Left lung (tissue), 10 donors: Measurements from ENCODE around the gene NTRK1. TPM values are rescaled to one million over a fixed set of nuclear protein-coding genes. Genes with fewer than 3 reads are reported as not detected.

Experiments used
- ATAC-seq: fragments of 200-7000 bp; cut with Tn5 transposase; one replicate; pipeline ENCODE4 v1.9.1; 2020; ENCODE audit warnings: moderate library complexity
- DNase-seq, 4 donors: peaks; one replicate each; pipeline ENCODE4 v3.0.0-alpha.2; 2013 to 2020
- H3K27ac ChIP-seq, 2 donors: fragments of 200-600 bp; sonication (generic) in 1 of 2; one replicate each; pipeline versions ENCODE4 v1.5.0 to v1.8.0; 2020 to 2021
- H3K27me3 ChIP-seq, 2 donors: fragments of 200-600 bp; sonication (generic) in 1 of 2; one replicate each; pipeline versions ENCODE4 v1.5.0 to v1.8.0; 2020 to 2021
- H3K36me3 ChIP-seq, 2 donors: fragments of 200-600 bp; sonication (generic) in 1 of 2; one replicate each; pipeline versions ENCODE4 v1.5.0 to v1.8.0; 2020 to 2021
- H3K4me1 ChIP-seq, 2 donors: fragments of 200-600 bp; one replicate each; pipeline ENCODE4 v1.8.0; 2021
- H3K4me3 ChIP-seq, 2 donors: fragments of 200-600 bp; sonication (generic) in 1 of 2; one replicate each; pipeline versions ENCODE4 v1.5.0 to v1.8.0; 2020 to 2021; ENCODE audit warnings: mild to moderate bottlenecking in 1 of 2
- H3K9me3 ChIP-seq, 2 donors: fragments of 200-600 bp; sonication (generic) in 1 of 2; one replicate each; pipeline versions ENCODE4 v1.5.0 to v1.8.0; 2020 to 2021
- intact Hi-C, 2 donors: fragments of 100-400 bp; cut with DNase I; formaldehyde crosslinking; loops; one replicate each; pipeline versions ENCODE4 v1.11.2 to v1.14.2; 2022
- polyA plus RNA-seq, 6 donors: library from polyadenylated mRNA; unstranded; fragments of 120-200 nt; gene quantifications; one replicate each; pipeline ENCODE4 v1.2.1, GENCODE V29; 2013; ENCODE audit not compliant: insufficient read length in 6 of 6
- total RNA-seq, 2 donors: library from RNA; stranded (reverse); fragmentation: NEBNext Ultra II Directional; extraction: Animal tissue kit (Norgen Biotek cat#: 25700); gene quantifications; one replicate each; pipeline ENCODE4 v1.2.1, GENCODE V29; 2021
- TF ChIP-seq, protein P1 (sequence below), 2 donors: fragments of 200-600 bp; sonication (generic) in 1 of 2; IDR thresholded peaks; one replicate each; pipeline versions ENCODE4 v1.5.0 to v1.8.0; 2021; ENCODE audit warnings: antibody characterized with exemption in 2 of 2
- donor health status: DM: no; HTN: yes; CAD: no.
- donor health status: DM: no; HTN: no; CAD: no.

NTRK1 gene
- total and polyA plus RNA-seq, 8 donors: 0.15 to 0.97 (median 0.34) TPM; not detected in 1

DNA sequence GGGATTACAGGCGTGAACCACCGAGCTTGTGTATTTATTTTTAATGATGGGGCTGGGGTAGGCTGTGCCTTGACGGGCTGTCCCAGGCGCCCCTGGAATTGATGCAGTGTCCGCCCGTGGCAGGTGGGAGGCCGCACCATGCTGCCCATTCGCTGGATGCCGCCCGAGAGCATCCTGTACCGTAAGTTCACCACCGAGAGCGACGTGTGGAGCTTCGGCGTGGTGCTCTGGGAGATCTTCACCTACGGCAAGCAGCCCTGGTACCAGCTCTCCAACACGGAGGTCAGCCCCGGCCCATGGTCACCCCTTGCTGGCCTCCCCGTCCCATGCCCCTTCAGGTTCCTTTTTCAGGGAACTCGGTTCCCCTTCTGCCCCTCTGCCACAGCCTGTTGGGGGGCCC lies 19.2 kb downstream of the NTRK1 start:
- intact Hi-C loops: no loop called here
- peaks cover 0 to 70% of the 10 kb centered on the region in 2 donors for H3K27me3 ChIP-seq
- ATAC-seq: no peak
- no peaks in the 10 kb centered on the region for H3K36me3 ChIP-seq
- DNase-seq: no peak
- no peaks in the 10 kb centered on the region for H3K9me3 ChIP-seq
- no peaks in the 10 kb centered on the region for H3K4me1 ChIP-seq
- no peak overlapping the region for H3K4me3 ChIP-seq
- no peak overlapping the region for H3K27ac ChIP-seq
- TF ChIP-seq, protein P1, sequence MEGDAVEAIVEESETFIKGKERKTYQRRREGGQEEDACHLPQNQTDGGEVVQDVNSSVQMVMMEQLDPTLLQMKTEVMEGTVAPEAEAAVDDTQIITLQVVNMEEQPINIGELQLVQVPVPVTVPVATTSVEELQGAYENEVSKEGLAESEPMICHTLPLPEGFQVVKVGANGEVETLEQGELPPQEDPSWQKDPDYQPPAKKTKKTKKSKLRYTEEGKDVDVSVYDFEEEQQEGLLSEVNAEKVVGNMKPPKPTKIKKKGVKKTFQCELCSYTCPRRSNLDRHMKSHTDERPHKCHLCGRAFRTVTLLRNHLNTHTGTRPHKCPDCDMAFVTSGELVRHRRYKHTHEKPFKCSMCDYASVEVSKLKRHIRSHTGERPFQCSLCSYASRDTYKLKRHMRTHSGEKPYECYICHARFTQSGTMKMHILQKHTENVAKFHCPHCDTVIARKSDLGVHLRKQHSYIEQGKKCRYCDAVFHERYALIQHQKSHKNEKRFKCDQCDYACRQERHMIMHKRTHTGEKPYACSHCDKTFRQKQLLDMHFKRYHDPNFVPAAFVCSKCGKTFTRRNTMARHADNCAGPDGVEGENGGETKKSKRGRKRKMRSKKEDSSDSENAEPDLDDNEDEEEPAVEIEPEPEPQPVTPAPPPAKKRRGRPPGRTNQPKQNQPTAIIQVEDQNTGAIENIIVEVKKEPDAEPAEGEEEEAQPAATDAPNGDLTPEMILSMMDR (IDR thresholded peaks at IDR 0.05): no peak

DNA sequence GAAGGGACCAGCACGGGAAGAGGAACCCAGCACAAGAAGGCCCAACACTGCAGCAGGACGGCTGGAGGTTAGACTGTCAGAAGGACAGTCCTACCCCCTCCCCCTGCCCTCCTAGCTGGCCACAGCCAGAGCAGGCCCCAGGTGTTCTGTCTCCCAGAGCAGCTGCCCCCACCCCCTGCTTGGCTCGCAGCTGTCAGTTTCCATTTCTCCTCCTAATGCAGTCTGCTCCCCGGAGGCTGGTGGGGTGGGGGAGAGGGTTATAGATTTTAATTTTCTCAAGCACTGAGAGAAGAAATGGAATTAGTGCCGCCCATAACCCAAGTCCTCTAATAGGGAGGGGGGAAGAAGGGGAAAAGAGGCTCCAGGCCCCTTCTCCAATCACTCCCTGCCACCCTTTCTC lies 19.8 kb downstream of the NTRK1 start:
- Histone ChIP-seq H3K27ac (no peak overlapping the region), H3K36me3 (no peaks in the 10 kb centered on the region), H3K4me3 (no peak overlapping the region), H3K4me1 (no peaks in the 10 kb centered on the region), H3K9me3 (no peaks in the 10 kb centered on the region), H3K27me3 (peaks cover 0 to 70% of the 10 kb centered on the region in 2 donors)
- TF ChIP-seq, protein P1 (IDR thresholded peaks at IDR 0.05): no peak
- no peak for ATAC-seq
- no peak for DNase-seq
- intact Hi-C loops: no loop called here

DNA sequence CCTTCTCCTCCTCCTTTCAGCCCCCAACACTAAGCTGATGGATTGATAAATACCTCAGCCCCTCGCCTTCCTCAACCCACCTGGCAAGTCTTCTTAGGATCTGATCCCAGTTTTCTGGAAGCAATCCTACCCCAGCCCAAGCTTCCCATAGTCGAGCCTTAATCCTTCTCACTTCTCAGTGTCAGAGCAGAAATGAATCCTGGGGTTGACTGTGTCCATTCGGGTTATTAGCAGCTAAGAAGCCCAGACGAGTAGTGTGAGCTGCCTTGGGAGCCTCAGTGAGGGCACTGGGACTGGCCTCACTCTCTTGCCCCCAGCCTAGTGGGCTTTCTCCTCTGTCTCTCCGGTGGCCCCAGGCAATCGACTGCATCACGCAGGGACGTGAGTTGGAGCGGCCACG lies 20.4 kb downstream of the NTRK1 start:
- Histone ChIP-seq H3K27ac (no peak overlapping the region), H3K9me3 (no peaks in the 10 kb centered on the region), H3K4me1 (no peaks in the 10 kb centered on the region), H3K27me3 (peaks cover 0 to 71% of the 10 kb centered on the region in 2 donors), H3K36me3 (no peaks in the 10 kb centered on the region), H3K4me3 (no peak overlapping the region)
- intact Hi-C loops: no loop called here
- ATAC-seq (no peak), DNase-seq (no peak)
- TF ChIP-seq, protein P1 (IDR thresholded peaks at IDR 0.05): no peak

DNA sequence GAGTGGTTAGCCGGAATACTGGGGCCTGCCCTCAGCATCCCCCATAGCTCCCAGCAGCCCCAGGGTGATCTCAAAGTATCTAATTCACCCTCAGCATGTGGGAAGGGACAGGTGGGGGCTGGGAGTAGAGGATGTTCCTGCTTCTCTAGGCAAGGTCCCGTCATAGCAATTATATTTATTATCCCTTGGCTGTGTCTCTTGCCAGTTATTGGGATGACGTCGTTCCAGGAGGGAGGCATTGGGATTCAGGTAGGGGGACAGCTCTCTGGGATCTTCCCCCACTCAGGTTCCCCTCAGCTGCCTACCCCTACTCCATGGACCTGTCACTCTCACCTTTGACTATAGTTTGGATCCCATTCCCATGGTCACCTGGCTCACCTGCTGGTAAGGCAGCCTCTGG lies 21.0 kb downstream of the NTRK1 start:
- TF ChIP-seq, protein P1 (IDR thresholded peaks at IDR 0.05): no peak
- peaks cover 0 to 66% of the 10 kb centered on the region in 2 donors for H3K27me3 ChIP-seq
- H3K4me3 ChIP-seq: no peak overlapping the region
- intact Hi-C loops: no loop called here
- no peaks in the 10 kb centered on the region for H3K36me3 ChIP-seq
- no peak overlapping the region for H3K27ac ChIP-seq
- H3K4me1 ChIP-seq: no peaks in the 10 kb centered on the region
- no peaks in the 10 kb centered on the region for H3K9me3 ChIP-seq
- no peak for ATAC-seq
- DNase-seq: no peak

DNA sequence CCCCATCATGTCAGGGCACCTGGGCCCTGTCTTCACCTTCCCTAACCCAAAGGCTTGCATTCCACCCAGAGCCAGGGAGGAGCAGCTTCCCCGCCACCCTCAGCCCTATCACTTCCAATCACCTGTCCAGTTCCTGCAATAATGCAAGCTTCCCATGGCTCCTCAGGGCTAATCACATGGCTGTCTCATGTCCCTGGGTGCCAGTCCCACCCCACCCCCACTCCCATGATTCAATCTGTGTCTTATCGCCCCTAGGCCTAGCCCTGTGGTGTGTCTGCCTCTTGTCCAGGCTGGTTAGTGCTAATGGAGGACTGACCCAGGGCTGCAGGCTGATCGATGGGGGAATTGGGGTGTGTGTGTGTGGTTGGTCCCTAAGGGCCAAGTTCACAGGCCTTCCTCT lies 21.9 kb downstream of the NTRK1 start:
- no peaks in the 10 kb centered on the region for H3K9me3 ChIP-seq
- no peak overlapping the region for H3K4me3 ChIP-seq
- DNase-seq: no peak
- H3K27ac ChIP-seq: no peak overlapping the region
- intact Hi-C loops: no loop called here
- no peaks in the 10 kb centered on the region for H3K36me3 ChIP-seq
- TF ChIP-seq, protein P1 (IDR thresholded peaks at IDR 0.05): no peak
- ATAC-seq: no peak
- H3K27me3 ChIP-seq: peaks cover 0 to 60% of the 10 kb centered on the region in 2 donors
- no peaks in the 10 kb centered on the region for H3K4me1 ChIP-seq
